Activated T-cell treated with anti-CD3 and anti-CD28 coated beads for 24 hours (primary cell): ENCODE data around the gene ABCA4.

Experiments used
- DNase-seq: peaks from one replicate; pipeline ENCODE4 v3.0.0-alpha.2; 2020; ENCODE audit warnings: low read depth

ABCA4 gene

GRCh38 chr1:94122201-94122970 lies 1.4 kb upstream of the ABCA4 start:
- no peak for DNase-seq

DNA sequence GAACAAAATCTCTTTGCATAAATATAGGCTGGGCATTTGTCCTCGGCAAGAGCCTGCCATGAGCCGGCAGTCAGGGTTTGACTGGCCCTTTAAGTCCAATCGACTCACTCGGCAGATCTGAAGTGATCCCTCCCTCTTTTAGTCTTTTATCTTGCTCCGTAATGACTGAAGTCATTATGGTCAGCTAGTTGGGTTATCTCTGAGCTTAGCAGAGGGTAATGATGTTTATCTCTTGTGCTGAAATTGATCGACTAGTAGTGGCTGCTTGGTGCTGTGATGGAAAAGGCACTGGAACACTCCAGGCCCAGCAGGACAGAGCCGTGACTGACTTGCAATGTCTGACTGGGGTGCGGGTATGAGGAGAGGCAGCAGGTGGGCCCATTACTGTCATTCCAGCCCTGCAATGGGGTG lies 468 bp upstream of the ABCA4 start:
- no peak for DNase-seq

DNA sequence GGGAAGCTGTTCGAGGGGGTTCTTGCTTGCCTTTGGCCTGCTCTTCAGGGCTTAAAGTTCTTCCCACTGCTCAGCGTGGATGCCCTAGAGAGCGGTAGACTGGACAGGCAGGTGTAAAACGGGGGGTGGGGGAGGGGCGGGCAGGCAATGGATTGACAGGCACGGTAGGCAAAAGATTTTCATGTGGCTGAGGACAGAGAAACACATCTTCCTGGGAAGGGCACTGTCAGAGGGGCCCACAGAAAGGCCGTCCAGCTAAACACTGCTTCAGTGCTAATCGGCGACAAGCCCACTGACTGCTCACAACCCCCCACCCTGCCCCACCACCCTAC lies 412 bp downstream of the ABCA4 start:
- DNase-seq: no peak

DNA sequence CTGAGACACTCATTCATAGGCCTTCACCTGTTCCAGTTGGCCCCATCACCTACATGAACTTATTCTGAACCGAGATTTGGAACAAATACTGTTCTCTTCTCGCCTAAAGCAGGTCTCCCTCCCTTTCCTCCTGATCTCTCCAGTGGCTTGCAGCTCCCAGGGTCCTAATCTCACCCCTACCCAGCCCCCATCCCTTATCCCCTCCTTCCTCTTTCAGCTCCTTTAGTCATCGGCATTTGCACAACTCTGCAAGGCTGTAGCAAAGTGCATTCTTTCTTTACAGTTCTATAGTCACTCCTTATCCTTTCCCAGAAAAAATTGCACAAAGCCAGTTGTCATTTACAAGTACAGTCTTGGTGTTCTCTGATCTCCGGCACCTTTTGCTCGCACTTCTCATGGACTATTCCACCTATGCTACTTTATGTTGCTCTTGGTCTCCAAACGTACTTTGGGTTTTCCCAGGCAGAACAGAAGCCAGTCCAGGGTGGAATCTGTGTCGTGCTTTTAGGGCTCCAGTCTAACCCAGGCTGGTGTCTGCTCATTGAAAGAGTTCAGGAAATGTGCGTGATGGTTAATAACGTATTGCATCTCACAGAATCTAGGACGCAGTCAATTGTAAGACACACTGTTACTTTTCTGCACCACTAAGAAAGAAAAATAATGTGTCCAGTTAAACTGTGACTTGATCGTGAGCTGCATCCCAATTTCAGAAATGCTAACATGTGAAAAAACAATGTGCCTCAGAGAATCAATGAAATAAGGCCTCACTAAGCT lies 965 bp downstream of the ABCA4 start:
- no peak for DNase-seq

DNA sequence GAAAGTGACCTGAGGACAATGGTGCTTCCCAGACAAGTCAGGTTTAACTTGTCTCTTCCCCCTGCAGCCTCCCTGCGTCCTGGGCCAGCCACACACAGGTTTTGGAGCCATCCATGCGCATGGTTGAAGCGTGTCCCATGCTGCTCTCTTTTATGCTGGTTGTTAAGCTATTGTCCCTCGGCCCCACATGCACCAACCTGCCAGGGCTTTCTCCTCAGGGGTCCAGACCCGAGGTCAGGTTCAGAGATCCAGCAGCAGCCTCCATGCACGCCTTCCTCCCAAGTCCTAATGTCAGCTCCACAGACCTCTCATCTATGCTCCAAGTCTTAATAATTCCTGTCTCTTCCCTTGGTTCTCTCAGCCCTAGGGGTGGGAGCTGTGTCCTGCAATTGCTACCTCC lies 1.6 kb downstream of the ABCA4 start:
- no peak for DNase-seq

GRCh38 chr1:94118471-94118870 lies 2.5 kb downstream of the ABCA4 start:
- no peak for DNase-seq

DNA sequence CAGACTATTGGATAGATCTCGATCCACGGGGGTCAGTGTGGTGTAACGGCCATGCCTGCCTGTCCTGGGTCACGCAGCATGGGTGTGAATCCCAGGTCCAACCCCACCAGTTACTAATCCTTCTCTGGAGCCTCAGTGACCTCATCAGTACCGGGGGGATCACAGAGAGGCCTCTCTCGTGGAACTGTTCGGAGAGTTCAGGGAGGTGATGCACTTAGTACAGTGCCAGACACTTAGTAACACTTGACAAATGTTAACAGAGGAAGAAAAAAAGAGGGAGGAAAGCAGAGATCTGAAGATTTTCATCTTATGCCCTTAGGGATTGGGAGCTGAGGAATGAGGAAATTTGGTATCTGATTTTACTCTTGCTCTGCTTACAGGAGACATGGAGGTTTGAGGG lies 2.9 kb downstream of the ABCA4 start:
- no peak for DNase-seq

GRCh38 chr1:94117259-94117851 lies 3.6 kb downstream of the ABCA4 start:
- no peak for DNase-seq

DNA sequence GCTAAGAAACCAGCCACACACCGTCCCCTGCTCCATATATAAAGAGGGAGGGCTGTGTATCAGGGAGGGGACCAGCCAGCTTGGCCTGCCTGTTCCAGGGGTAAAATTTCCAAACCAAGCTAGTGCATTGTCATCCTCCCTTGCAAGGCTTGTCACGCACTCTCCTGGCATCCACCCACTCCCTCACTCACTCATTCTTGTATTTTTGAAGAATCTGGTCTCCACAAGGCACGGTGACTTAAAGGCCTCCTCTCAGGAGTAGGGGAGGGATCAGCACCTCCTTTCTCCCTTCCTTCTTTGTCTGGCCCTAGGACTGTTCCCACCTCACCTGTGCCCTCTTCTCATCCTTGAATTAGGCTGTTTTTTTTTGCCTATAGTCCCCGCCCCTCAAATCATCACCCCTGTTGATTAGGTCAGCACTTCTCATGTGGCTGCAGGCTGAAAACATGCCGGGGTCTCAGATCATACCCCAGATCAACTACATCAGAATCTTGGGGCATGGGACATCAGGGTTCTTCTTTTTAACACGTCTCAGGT lies 5.0 kb downstream of the ABCA4 start:
- DNase-seq: no peak

GRCh38 chr1:94115254-94115899 lies 5.6 kb downstream of the ABCA4 start:
- DNase-seq: no peak

- no peak for DNase-seq
Measured at GRCh38 chr1:94113589-94114226, 7.2 kb downstream of the ABCA4 start.

DNA sequence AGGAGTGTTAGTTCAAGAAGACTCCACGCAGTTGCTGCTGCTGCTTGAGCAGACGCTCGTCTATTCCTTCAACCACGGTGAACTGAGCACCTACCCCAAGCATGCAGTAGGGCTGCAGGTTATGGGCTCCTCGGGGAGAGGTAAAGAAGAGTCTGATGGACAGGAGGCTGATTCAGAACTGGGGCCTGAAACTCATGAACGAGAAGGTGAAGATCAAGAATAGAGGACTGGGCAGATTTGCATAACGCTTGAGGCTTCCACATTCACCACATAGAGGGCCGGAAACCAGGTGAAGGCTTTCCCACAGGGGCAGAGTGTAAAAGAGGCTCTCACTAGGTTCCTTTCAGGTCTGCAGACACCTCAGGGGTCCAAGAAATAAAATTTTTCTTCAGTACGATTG lies 9.1 kb downstream of the ABCA4 start:
- no peak for DNase-seq

DNA sequence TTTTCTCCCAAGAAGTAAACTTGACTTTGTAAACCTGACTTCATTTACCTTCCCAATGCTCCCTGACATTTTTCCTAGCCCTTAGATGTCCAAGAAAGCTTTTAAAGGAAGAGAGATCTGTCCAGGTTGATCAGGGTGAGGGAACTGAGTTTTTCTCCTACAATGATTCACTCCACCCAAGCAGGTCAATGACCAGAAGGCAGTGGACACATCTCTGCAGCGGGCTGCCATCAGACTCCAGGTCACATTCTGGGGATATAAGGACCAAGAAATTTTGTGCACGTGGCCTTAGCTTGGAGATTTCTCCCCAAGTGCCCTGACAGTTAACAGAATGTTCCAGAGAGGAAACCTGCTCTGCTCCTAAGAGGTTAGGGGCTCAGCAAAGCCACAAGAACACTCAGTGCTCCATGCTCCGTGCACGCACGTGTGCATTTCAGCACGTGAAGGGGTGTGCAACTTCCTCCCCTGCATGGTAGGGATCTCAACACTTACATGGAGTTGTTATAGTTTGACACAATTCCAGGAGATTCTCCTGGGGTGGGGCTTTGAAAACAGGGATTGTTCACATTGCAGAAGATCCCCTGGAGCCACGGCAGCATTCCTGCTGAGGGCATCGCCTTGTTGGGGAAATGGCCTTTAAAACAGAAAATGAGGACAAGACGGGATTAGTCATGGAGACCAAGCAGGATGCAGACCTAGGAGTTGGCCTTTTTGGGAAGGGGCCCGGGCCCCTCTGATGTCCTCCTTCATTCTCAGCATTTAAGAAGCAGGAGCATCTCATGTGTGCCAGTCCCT lies 9.8 kb downstream of the ABCA4 start:
- no peak for DNase-seq

DNA sequence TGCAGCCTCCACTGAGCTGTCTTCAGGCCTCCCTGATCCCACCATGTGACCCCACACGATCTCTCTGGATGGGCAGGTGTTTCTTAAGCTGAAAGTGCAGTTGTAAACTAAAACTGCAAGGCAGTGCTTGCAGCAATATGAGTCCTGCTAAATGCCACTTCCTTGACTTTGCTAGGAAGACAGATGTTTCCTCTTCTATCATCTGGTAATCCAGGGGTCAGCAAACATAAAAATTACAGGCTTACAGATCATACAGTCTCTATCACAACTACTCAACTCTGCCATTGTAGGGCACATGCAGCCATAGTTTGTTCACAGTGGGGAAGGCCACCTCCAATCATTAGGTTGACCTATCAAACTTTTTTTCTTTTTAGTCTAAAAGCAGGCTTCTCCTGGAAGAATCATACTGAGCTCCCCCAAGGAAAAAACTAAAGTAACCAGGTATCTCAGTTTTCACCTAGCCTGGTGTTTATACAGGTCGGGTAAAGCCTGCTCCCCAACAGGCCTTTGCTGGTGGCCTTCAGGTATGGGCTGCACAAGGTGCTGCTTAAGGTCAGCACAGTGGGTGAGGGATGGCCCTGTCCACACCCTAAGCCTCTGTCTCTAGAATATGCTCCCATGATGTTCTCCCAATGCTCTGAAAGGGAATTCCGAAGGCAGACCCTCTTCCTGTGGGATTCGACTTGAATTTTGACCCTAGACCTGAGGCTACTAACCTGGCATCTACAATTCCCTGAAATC lies 10.8 kb downstream of the ABCA4 start:
- no peak for DNase-seq

- no peak for DNase-seq
Measured at GRCh38 chr1:94109478-94109877, 11.5 kb downstream of the ABCA4 start.

DNA sequence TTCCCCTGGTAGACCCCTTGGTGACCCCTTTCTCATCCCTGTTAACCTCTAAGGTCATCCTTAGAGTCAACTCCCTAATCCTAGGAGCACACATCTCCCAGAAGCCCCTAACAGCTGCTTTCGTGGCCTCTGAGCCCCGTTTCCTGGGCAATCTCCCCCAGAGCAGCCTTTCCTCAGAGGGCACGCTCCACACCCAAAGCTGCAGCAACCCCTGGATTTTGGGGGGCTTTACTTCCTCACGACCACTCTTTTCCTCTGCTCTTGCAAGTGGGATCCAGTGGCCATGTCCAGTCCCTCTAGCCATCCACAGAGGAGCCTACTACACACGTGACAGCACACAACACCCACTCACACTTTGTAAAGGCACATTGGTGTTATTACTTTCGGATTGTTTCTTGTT lies 13.8 kb downstream of the ABCA4 start:
- no peak for DNase-seq

DNA sequence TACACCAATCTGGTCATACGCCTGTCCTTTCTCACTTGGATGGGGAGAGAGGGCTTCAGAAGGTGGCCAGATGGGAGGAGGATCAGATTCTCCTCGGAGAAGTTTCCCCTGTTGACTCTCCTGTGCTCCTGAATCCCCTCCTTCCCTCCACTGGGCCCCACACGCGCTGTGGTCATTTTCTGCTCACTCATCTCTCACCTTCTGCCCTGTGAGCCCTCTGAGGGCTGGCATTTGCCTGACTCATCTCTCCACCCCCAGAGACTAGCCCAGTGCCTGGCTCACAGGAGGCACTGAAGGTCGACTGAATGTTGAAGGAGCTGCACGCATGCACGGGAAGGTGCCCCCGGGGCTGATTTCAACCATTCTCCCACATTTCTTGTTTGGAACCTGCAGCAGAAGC lies 14.2 kb downstream of the ABCA4 start:
- DNase-seq: no peak

DNA sequence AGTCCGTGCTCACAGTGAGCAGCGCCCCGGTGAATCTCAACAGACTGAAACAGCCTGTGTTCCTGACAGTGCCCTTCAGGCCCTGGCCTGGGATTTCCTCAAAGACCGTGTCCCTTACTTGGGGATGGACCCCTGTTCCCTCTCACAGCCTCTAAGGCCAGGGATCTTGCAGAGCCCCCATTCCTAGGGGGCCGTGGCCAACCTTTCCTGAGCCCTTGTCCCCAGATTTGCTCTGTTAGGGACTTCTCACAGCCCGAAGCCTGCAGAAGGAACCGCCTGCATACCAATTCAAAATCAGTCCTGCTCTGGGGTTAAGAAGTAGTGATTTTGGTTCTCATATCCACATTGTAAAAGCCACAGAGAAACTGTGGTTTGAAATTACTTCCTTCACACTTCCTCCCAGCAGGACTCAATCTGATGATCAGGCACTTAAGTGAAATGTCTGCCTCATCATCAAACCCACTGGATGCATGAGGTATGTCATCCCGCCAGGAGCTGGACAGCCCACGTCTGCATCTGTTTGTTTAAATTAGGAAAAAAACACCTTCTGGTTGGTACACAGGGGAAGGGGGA lies 14.9 kb downstream of the ABCA4 start:
- no peak for DNase-seq

DNA sequence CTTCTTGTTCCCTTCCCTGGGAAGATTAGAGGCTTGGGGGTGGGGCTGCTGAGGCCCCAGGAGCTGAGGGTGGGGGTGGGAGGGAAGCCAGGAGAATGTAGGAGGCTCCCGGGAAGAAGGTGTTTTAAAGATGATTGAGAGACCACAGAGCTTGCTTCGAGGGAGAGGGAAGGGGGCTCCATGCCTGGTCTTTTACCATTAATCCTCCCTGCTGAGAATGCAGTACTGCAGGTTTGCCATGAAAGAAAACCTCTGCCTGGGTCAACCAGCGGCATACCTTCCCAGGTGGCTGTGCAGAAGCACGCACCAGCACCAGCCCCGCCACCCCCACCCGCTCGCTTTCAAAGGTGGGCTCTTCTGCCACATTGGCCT lies 15.4 kb downstream of the ABCA4 start:
- DNase-seq: no peak
